HL-60 (cell line): ENCODE data around the gene ANKRD33.

Source experiments
- GABPA ChIP-seq: IDR thresholded peaks from 2 replicates; pipeline ENCODE4 v1.6.1; 2012; ENCODE audit warnings: low read depth
- POLR2AphosphoS5 ChIP-seq: IDR thresholded peaks from 2 replicates; pipeline ENCODE4 v1.6.1; 2012; ENCODE audit warnings: low read depth
- REST ChIP-seq: IDR thresholded peaks from 2 replicates; pipeline ENCODE4 v1.6.1; 2012; ENCODE audit warnings: low read depth; ENCODE audit not compliant: insufficient replicate concordance
- TF ChIP-seq, protein P1 (sequence below): IDR thresholded peaks from one replicate; pipeline ENCODE4 v1.5.1; 2011; ENCODE audit warnings: low read length, control low read depth, inconsistent platforms; ENCODE audit not compliant: insufficient read depth

- TF ChIP-seq, protein P1, sequence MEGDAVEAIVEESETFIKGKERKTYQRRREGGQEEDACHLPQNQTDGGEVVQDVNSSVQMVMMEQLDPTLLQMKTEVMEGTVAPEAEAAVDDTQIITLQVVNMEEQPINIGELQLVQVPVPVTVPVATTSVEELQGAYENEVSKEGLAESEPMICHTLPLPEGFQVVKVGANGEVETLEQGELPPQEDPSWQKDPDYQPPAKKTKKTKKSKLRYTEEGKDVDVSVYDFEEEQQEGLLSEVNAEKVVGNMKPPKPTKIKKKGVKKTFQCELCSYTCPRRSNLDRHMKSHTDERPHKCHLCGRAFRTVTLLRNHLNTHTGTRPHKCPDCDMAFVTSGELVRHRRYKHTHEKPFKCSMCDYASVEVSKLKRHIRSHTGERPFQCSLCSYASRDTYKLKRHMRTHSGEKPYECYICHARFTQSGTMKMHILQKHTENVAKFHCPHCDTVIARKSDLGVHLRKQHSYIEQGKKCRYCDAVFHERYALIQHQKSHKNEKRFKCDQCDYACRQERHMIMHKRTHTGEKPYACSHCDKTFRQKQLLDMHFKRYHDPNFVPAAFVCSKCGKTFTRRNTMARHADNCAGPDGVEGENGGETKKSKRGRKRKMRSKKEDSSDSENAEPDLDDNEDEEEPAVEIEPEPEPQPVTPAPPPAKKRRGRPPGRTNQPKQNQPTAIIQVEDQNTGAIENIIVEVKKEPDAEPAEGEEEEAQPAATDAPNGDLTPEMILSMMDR = no peak
- TF ChIP-seq REST (no peak), POLR2AphosphoS5 (no peak), GABPA (no peak)
Measured at GRCh38 chr12:51864833-51865670, 22.9 kb upstream of the ANKRD33 start.
